Right lobe of liver (tissue), 4 donors: ENCODE results near the gene RFXAP.

Source experiments
- POLR2A ChIP-seq: fragments of 450-650 bp; IDR thresholded peaks from one replicate; pipeline ENCODE4 v1.6.1; 2017; ENCODE audit warnings: antibody characterized with exemption, mild to moderate bottlenecking
- TF ChIP-seq, protein P1 (sequence below), 4 donors: fragments of 200-600 bp in 3 of 4; fragments of 450-650 bp in 1 of 4; IDR thresholded peaks; one replicate each; pipeline versions ENCODE4 v1.5.1 to v1.8.0; 2016 to 2022; ENCODE audit warnings: antibody characterized with exemption in 4 of 4, mild to moderate bottlenecking in 2 of 4
- donor health status: DM: no; HTN: no; CAD: no.
- donor health status: DM: no; HTN: no; CAD: no.
- donor health status: DM: no; HTN: yes; CAD: no.

DNA sequence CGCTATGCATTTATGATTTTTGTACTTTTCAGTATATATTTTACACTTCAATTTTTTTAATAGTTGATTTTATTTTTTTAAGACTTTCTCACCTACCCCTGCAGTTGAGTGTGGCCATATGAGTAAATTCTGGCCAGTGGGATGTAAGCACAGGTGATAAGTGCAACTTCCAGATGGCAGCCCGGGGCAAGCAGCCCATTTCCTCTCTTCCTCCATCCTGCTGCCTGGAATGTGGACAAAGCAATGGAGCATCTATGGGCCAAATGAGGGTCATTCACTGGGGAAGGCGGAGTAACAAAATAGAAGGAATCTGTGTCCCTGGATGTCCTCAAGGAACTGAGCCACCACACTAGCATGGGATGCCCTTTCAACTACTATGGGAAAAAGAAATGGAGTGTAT is 12.3 kb downstream of the RFXAP start:
- TF ChIP-seq, protein P1, sequence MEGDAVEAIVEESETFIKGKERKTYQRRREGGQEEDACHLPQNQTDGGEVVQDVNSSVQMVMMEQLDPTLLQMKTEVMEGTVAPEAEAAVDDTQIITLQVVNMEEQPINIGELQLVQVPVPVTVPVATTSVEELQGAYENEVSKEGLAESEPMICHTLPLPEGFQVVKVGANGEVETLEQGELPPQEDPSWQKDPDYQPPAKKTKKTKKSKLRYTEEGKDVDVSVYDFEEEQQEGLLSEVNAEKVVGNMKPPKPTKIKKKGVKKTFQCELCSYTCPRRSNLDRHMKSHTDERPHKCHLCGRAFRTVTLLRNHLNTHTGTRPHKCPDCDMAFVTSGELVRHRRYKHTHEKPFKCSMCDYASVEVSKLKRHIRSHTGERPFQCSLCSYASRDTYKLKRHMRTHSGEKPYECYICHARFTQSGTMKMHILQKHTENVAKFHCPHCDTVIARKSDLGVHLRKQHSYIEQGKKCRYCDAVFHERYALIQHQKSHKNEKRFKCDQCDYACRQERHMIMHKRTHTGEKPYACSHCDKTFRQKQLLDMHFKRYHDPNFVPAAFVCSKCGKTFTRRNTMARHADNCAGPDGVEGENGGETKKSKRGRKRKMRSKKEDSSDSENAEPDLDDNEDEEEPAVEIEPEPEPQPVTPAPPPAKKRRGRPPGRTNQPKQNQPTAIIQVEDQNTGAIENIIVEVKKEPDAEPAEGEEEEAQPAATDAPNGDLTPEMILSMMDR (IDR thresholded peaks at IDR 0.05), result no peak
- TF ChIP-seq POLR2A, result no peak
